ENCODE data around the gene RPGRIP1L.

RPGRIP1L gene

GRCh38 chr16:53598511-53599275 lies 105.0 kb downstream of the RPGRIP1L start:
- no peak for DNase-seq

- no peak for DNase-seq
Measured at GRCh38 chr16:53597776-53598175, 105.9 kb downstream of the RPGRIP1L start.

GRCh38 chr16:53588081-53588648 lies 115.5 kb downstream of the RPGRIP1L start:
- no peak for DNase-seq

GRCh38 chr16:53583401-53583800 lies 120.3 kb downstream of the RPGRIP1L start:
- no peak for DNase-seq

GRCh38 chr16:53581784-53582183 lies 121.9 kb downstream of the RPGRIP1L start:
- DNase-seq = no peak

GRCh38 chr16:53580038-53580802 lies 123.4 kb downstream of the RPGRIP1L start:
- DNase-seq = no peak

GRCh38 chr16:53576904-53577303 lies 126.8 kb downstream of the RPGRIP1L start:
- no peak for DNase-seq

- DNase-seq = no peak
Measured at GRCh38 chr16:53576210-53576609, 127.4 kb downstream of the RPGRIP1L start.

GRCh38 chr16:53571763-53572162 lies 131.9 kb downstream of the RPGRIP1L start:
- DNase-seq = no peak

GRCh38 chr16:53566552-53567245 lies 137.0 kb downstream of the RPGRIP1L start:
- no peak for DNase-seq

- no peak for DNase-seq
Measured at GRCh38 chr16:53565296-53565863, 138.3 kb downstream of the RPGRIP1L start.

GRCh38 chr16:53563426-53563825 lies 140.2 kb downstream of the RPGRIP1L start:
- no peak for DNase-seq

- DNase-seq = no peak
Measured at GRCh38 chr16:53561101-53561888, 142.4 kb downstream of the RPGRIP1L start.

- DNase-seq = no peak
Measured at GRCh38 chr16:53559270-53559951, 144.2 kb downstream of the RPGRIP1L start.

- no peak for DNase-seq
Measured at GRCh38 chr16:53558710-53559109, 144.9 kb downstream of the RPGRIP1L start.

GRCh38 chr16:53556521-53556920 lies 147.1 kb downstream of the RPGRIP1L start:
- DNase-seq = no peak

GRCh38 chr16:53549970-53550690 lies 153.5 kb downstream of the RPGRIP1L start:
- DNase-seq = peak; percentile 89

Data from Kasumi-1 (cell line).